HCT116 (cell line): ENCODE results near the gene RAD51D.

Experiments used
- CEBPB ChIP-seq: IDR thresholded peaks from 2 replicates; pipeline ENCODE4 v1.6.1; 2012; ENCODE audit warnings: low read depth
- EZH2 ChIP-seq: fragments of 200-600 bp; sonication (generic); IDR thresholded peaks from 2 replicates; pipeline ENCODE4 v1.6.1; 2017; ENCODE audit warnings: antibody characterized with exemption, mixed run types
- EZH2phosphoT487 ChIP-seq: fragments of 200-600 bp; IDR thresholded peaks from 2 replicates; pipeline ENCODE4 v1.6.1; 2018; ENCODE audit warnings: antibody characterized with exemption, borderline replicate concordance
- MAX ChIP-seq: IDR thresholded peaks from 2 replicates; pipeline ENCODE4 v1.6.1; 2012
- POLR2A ChIP-seq: IDR thresholded peaks from 2 replicates; pipeline ENCODE4 v1.7.0; 2011; ENCODE audit warnings: borderline replicate concordance; ENCODE audit not compliant: insufficient read depth, insufficient read length; ENCODE audit errors: extremely low read depth
- POLR2AphosphoS5 ChIP-seq: IDR thresholded peaks from 2 replicates; pipeline ENCODE4 v1.6.1; 2011; ENCODE audit warnings: mild to moderate bottlenecking, low read depth, low read length, moderate library complexity
- RAD21 ChIP-seq: IDR thresholded peaks from 2 replicates; pipeline ENCODE4 v1.6.1; 2012; ENCODE audit warnings: low read depth, mild to moderate bottlenecking
- SIN3A ChIP-seq: IDR thresholded peaks from 2 replicates; pipeline ENCODE4 v1.6.1; 2012; ENCODE audit warnings: low read depth
- SP1 ChIP-seq: IDR thresholded peaks from 2 replicates; pipeline ENCODE4 v1.6.1; 2012; ENCODE audit warnings: low read depth
- TCF7L2 ChIP-seq: IDR thresholded peaks from 2 replicates; pipeline ENCODE4 v1.7.0; 2011; ENCODE audit warnings: borderline replicate concordance, inconsistent platforms; ENCODE audit not compliant: insufficient read depth, insufficient read length; ENCODE audit errors: extremely low read depth
- ZBTB33 ChIP-seq: IDR thresholded peaks from 2 replicates; pipeline ENCODE4 v1.6.1; 2011; ENCODE audit warnings: mild to moderate bottlenecking, low read length, moderate library complexity; ENCODE audit not compliant: insufficient replicate concordance; ENCODE audit errors: extremely low read depth
- TF ChIP-seq, protein P1 (sequence below), 3 experiments: fragments of 200-600 bp in 1 of 3; sonication (generic) in 1 of 3; IDR thresholded peaks in 2 of 3; conservative IDR thresholded peaks in 1 of 3; 2 replicates each; pipeline ENCODE4 v1.5.1; 2012 to 2017; ENCODE audit warnings: low read depth in 2 of 3, low read length in 2 of 3, antibody characterized with exemption in 1 of 3, borderline replicate concordance in 1 of 3, control low read depth in 1 of 3, mild to moderate bottlenecking in 1 of 3, mixed read lengths in 1 of 3, mixed run types in 1 of 3, moderate library complexity in 1 of 3; ENCODE audit not compliant: insufficient read depth in 1 of 3
- TF ChIP-seq, protein P2 (sequence below): IDR thresholded peaks from 2 replicates; pipeline ENCODE4 v1.6.1; 2012; ENCODE audit warnings: low read depth

- TF ChIP-seq, protein P1, sequence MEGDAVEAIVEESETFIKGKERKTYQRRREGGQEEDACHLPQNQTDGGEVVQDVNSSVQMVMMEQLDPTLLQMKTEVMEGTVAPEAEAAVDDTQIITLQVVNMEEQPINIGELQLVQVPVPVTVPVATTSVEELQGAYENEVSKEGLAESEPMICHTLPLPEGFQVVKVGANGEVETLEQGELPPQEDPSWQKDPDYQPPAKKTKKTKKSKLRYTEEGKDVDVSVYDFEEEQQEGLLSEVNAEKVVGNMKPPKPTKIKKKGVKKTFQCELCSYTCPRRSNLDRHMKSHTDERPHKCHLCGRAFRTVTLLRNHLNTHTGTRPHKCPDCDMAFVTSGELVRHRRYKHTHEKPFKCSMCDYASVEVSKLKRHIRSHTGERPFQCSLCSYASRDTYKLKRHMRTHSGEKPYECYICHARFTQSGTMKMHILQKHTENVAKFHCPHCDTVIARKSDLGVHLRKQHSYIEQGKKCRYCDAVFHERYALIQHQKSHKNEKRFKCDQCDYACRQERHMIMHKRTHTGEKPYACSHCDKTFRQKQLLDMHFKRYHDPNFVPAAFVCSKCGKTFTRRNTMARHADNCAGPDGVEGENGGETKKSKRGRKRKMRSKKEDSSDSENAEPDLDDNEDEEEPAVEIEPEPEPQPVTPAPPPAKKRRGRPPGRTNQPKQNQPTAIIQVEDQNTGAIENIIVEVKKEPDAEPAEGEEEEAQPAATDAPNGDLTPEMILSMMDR (IDR thresholded peaks at IDR 0.05 in 2 of 3, conservative IDR thresholded peaks at IDR 0.05 in 1 of 3; ENCODE audit: borderline replicate concordance in 1 of 3, insufficient read depth in 1 of 3, low read depth in 2 of 3, low read length in 2 of 3): no peak
- TF ChIP-seq EZH2phosphoT487 (no peak), EZH2 (no peak), CEBPB (no peak), POLR2AphosphoS5 (no peak), POLR2A (no peak), SIN3A (no peak), SP1 (no peak), TCF7L2 (no peak), RAD21 (no peak), ZBTB33 (no peak), MAX (no peak)
- TF ChIP-seq, protein P2, sequence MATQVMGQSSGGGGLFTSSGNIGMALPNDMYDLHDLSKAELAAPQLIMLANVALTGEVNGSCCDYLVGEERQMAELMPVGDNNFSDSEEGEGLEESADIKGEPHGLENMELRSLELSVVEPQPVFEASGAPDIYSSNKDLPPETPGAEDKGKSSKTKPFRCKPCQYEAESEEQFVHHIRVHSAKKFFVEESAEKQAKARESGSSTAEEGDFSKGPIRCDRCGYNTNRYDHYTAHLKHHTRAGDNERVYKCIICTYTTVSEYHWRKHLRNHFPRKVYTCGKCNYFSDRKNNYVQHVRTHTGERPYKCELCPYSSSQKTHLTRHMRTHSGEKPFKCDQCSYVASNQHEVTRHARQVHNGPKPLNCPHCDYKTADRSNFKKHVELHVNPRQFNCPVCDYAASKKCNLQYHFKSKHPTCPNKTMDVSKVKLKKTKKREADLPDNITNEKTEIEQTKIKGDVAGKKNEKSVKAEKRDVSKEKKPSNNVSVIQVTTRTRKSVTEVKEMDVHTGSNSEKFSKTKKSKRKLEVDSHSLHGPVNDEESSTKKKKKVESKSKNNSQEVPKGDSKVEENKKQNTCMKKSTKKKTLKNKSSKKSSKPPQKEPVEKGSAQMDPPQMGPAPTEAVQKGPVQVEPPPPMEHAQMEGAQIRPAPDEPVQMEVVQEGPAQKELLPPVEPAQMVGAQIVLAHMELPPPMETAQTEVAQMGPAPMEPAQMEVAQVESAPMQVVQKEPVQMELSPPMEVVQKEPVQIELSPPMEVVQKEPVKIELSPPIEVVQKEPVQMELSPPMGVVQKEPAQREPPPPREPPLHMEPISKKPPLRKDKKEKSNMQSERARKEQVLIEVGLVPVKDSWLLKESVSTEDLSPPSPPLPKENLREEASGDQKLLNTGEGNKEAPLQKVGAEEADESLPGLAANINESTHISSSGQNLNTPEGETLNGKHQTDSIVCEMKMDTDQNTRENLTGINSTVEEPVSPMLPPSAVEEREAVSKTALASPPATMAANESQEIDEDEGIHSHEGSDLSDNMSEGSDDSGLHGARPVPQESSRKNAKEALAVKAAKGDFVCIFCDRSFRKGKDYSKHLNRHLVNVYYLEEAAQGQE: no peak
Observed at GRCh38 chr17:35044181-35044580, 75.5 kb downstream of the RAD51D start.
